GM20431 (cell line): ENCODE data around the gene STIL.
"Not testable (repeated sequence)": the region's sequence is repeated elsewhere in the genome, so short reads cannot be mapped to it uniquely, and the experiment has no call there.

Experiments
- in situ Hi-C: fragments of 300-500 bp; cut with MseI, MboI; formaldehyde crosslinking; loops from one replicate; pipeline ENCODE4 v1.15.0; 2020; ENCODE audit warnings: low sequenced_read_pairs; ENCODE audit not compliant: unreplicated experiment

STIL gene

GRCh38 chr1:47324682-47325081 is 10.7 kb upstream of the STIL start:
- in situ Hi-C loops, result no loop called here

GRCh38 chr1:47323599-47324031 is 9.7 kb upstream of the STIL start:
- in situ Hi-C loops, result no loop called here

DNA sequence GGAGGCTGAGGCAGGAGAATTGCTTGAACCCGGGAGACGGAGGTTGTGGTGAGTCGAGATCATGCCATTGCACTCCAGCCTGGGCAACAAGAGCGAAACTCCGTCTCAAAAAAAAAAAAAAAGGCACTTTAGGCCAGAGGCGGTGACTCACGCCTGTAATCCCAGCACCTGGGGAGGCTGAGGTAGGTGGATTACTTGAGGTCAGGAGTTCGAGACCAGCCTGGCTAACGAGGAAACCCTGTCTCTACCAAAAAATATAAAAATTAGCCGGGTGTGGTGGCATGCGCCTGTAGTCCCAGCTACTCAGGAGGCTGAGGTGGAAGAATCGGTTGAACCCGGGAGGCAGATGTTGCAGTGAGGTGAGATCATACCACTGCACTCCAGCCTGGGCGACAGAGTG is 6.0 kb upstream of the STIL start:
- in situ Hi-C loops, result not testable (repeated sequence)

- in situ Hi-C loops, result no loop called here
These were observed 3.9 kb upstream of the STIL start for GRCh38 chr1:47317841-47318240.

- in situ Hi-C loops, result no loop called here
These were observed 4.5 kb downstream of the STIL start for GRCh38 chr1:47309427-47309826.

GRCh38 chr1:47302472-47302871 is 11.5 kb downstream of the STIL start:
- in situ Hi-C loops, result no loop called here

- in situ Hi-C loops, result no loop called here
These were observed 15.8 kb downstream of the STIL start for GRCh38 chr1:47298025-47298699.

DNA sequence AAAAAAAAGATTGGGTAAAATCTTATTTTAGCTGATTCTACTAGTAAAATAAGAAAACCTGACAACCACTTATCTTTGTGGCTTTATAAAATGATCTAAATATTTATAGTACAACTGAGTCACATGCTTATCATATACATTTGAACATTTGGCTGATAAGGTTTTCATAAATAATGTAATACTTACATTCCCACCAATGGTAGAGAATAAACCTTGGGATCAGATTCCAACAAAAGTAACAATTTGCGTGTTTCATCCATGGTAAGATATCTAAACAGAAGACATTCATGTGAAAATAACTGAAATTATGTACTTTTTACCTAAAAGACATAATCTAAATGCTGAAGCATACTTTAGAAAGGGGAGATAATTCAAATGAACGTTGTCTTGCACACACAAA is 18.4 kb downstream of the STIL start:
- in situ Hi-C loops, result no loop called here

DNA sequence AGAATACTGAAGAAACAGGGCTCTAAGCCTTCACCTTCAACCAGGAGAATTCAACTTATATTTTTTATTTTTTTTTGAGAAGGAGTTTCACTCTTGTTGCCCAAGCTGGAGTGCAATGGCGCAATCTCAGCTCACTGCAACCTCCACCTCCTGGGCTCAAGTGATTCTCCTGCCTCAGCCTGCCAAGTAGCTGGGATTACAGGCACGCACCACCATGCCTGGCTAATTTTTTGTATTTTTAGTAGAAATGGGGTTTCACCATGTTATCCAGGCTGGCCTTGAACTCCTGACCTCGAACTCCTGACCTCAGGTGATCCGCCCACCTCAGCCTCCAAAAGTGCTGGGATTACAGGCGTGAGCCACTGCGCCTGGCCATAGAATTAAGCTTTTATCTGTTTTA is 19.1 kb downstream of the STIL start:
- in situ Hi-C loops, result not testable (repeated sequence)

- in situ Hi-C loops, result not testable (repeated sequence)
These were observed 25.8 kb downstream of the STIL start for GRCh38 chr1:47288116-47288515.

DNA sequence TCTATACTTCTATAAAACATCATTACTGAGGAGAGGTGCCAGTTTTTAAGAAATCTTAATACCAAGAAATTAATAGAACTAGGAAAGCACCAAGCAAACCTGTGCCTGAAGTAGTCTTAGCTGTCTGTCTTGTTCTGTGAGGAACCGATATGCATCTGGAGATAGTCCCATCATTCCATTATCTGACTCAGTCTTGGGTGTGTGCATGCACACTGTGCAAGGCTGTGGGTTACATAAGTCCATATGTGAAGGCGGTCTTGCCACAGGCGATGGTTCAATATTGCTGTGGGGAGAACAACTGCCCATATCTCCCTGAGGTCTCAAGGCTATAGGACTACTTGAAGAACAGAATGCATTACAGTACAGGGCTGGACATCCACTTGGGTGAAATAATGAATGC is 33.8 kb downstream of the STIL start:
- in situ Hi-C loops, result no loop called here

DNA sequence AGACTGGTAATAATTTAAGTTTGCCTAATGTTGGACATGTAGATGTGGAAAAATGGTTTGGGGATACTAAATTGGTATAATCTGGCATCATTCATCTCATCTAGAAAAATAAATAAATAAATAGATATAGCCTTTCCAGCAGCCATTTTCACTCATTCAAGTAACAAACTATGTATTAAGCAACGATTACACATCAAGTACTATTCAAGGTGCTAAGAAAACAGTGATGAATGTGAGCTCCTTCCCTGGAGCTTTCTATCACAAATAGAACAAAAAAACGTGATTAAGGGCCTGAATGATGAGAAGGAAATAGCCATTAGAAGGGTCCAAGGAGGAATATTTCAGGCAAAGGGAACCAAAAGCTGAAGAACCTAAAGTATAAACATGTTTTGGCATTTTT is 37.1 kb downstream of the STIL start:
- in situ Hi-C loops, result no loop called here

- in situ Hi-C loops, result not testable (repeated sequence)
These were observed 38.1 kb downstream of the STIL start for GRCh38 chr1:47275811-47276210.

DNA sequence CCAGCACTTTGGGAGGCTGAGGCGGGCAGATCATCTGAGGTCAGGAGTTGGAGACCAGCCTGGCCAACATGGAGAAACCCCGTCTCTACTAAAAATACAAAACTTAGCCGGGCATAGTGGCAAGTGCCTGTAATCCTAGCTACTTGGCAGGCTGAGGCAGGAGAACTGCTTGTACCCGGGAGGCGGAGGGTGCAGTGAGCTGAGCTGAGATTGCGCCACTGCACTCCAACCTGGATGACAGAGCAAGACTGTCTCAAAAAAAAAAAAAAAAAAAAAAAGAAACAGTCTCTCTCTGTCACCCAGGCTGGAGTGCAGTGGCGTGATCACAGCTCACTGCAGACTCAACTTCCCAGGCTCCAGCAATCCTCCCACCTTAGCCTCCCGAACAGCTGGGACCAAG is 48.4 kb downstream of the STIL start:
- in situ Hi-C loops, result not testable (repeated sequence)

DNA sequence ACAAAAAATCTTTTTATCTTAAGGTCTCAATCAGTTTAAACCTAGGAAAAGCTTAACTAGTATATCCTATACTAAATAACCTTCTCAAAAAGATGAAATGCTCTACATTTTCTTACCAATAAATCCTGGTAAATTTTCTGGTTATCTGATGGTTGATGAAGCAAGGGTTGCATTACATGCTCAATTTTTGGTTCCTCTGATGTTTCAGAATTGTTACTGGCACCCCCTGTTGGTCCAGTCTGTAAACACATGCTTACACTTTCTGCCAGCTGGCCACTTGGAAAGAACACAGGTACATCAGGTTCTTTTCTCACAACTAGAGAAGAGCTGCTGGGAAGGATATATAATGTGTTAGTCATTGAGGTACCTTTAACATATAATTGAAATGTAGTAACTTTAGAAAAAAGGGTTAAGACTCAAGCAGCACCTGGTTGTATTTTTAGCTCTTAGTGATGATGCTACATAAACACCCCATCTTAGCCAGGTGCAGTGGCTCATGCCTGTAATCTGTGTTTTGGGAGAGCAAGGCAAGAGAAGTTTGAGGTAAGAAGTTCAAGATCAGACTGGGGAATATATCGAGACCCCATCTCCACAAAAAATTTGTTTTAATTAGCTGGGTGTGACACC is 51.0 kb downstream of the STIL start:
- in situ Hi-C loops, result no loop called here

DNA sequence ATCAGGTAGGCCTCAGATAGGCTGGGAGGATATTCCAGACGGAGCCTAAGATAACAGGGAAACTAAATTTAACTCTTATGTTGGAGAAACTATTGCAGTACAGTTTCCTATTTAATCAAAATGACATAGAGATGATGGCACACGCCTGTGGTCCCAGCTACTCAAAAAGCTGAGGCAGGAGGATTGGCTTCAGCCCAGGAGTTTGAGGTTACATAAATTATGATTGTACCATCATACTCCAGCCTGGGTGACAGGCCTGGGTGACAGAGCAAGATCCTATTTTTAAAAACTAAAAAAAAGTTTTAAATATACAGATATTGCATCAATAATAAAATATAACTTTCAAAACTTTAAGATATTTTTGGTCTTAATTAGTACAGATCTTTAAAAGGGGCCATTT is 56.7 kb downstream of the STIL start:
- in situ Hi-C loops, result no loop called here

DNA sequence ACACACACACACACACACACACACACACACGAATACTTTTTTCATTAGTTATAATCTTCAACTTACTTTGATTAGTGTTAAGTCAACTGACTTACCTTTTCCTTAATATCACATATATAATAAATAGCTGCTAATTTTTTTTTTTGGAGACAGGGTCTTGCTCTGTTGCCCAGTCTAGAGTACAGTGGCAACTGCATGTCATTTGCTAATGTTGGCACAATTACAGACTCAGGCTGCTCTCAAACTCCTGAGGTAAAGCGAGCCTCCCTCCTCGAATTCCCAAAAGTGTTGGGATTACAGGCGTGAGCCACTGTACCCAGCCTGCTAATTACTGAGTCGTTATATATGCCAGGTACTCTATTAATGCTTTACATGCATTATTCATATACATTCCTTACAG is 61.2 kb downstream of the STIL start:
- in situ Hi-C loops, result no loop called here

DNA sequence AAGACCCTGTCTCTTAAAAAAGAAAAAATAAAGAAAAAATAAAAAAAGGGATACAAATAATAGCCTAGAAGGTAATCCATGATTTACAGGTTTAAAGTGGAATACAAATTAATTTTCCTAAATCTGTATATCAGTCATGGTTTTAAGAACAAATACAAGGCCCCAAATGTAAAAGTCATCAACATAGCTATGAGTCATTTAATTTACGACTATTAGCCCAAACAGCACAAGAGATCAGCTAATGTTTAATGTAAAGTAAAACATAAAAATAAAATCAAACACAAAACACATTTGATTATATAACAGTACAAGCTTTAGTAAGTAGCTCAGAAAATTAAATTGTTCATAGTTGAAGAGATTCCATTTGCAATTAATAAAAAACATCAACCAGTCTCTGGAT is 61.6 kb downstream of the STIL start:
- in situ Hi-C loops, result no loop called here

DNA sequence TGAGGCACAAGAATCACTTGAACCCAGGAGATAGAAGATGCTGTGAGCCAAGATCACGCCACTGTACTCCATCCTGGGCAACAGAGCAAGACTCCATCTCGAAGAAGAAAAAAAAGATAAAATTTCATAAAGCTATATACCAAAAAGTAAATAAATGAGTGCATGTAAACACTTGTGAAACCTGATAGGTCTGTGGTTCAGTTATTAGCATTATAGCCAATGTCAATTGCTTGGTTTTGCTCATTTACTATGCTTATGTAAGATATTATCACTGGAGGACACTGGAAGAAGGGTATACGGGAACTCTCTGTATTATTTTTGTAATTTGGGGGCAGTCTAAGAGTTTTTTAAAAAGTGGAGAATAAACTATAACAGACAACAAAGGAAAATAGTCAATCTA is 64.2 kb downstream of the STIL start:
- in situ Hi-C loops, result no loop called here

DNA sequence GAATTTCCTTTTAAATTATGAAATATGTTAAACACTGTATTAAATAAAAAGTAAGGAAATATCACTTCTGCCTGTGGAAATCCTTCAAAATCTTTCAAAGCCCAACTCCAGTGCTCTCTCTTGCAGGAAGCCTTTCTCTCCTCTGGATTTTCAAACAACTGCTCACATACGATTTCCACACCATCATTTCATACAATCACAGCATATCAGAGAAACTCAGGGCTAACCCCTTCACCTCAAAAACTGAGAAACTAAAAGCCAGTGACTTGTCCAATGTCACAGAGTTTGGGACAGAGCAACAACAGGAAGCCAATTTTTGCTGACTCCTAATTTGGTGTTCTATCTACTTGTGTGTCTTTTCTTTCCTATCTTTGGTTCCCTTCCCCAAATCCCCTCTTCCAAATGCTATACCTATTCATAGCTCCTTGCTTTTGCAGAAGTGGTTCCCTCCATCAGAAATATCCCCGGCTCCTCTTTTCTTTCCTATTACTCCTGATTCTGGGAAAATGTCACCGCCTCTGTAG is 69.5 kb downstream of the STIL start:
- in situ Hi-C loops, result no loop called here

DNA sequence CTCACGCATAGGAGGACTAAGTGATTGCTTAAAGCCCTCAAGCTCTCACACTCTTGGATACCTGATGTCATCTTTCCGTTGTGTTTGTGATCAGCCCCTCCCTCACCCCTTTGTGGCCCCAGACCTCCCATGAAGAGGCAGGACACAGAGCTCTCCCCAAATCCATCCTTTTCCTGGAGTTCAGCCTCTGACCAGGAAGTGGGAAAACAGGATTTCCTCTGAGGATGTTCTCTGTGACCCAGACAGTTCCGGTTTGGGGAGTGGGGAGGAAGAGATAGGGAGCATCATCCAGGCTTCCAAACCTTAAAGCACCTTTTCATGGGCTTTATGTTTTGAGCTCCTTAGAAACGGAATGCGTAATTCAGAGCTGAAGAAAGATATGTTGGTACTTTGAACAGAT is 70.0 kb downstream of the STIL start:
- in situ Hi-C loops, result no loop called here
